A549 (cell line): ENCODE results near the gene S1PR5. TPM values are rescaled to one million over a fixed set of nuclear protein-coding genes. Genes with fewer than 3 reads are reported as not detected.

Source experiments
- ATAC-seq, 2 experiments: fragments of 200-7000 bp in 1 of 2; fragments of >200 bp in 1 of 2; cut with Nextera tagmentation in 1 of 2; cut with Tn5 transposase in 1 of 2; 3 replicates each; pipeline versions ENCODE4 v1.8.0 to v1.9.1; 2018 to 2020; ENCODE audit warnings: mild to moderate bottlenecking in 1 of 2, moderate library complexity in 1 of 2
- CTCF ChIA-PET: fragments of 300-600 bp; sonication (Branson Sonifier 250); formaldehyde crosslinking; extraction: SDS; loops from one replicate; lab custom pipeline; 2021; ENCODE audit warnings: antibody characterized with exemption, inconsistent platforms; lab: Yijun Ruan, JAX
- POLR2A ChIA-PET: fragments of 350-600 bp; formaldehyde crosslinking; extraction: SDS; loops from one replicate; lab custom pipeline; 2021; ENCODE audit warnings: antibody characterized with exemption, inconsistent platforms; lab: Yijun Ruan, JAX
- DNase-seq, 2 experiments: peaks; one replicate each; pipeline versions ENCODE4 v3.0.0 to v3.0.0-alpha.2; 2011 to 2016; ENCODE audit warnings: low read depth in 1 of 2, low spot score in 1 of 2
- FAIRE-seq: peaks from 2 replicates; lab custom pipeline; 2011; peaks lifted over from hg19 to GRCh38; lab: Jason Lieb, UNC
- H3K27ac ChIP-seq, 2 experiments: fragments of >200 bp; sonication (Bioruptor Twin); formaldehyde crosslinking; 3 replicates each; pipeline ENCODE4 v1.5.1; 2016 to 2017
- H3K4me1 ChIP-seq: fragments of >200 bp; sonication (Bioruptor Twin); formaldehyde crosslinking; 3 replicates; pipeline ENCODE4 v1.6.1; 2016
- H3K4me2 ChIP-seq: fragments of >200 bp; sonication (Bioruptor Twin); formaldehyde crosslinking; 3 replicates; pipeline ENCODE4 v1.6.1; 2016
- H3K4me3 ChIP-seq: fragments of >200 bp; sonication (Bioruptor Twin); formaldehyde crosslinking; 3 replicates; pipeline ENCODE4 v1.5.1; 2016
- H3K9me3 ChIP-seq: fragments of >200 bp; sonication (Bioruptor Twin); formaldehyde crosslinking; 3 replicates; pipeline ENCODE4 v1.6.1; 2016
- BHLHE40 ChIP-seq: IDR thresholded peaks from 2 replicates; pipeline ENCODE4 v1.6.1; 2012; ENCODE audit warnings: low read depth, low read length, inconsistent platforms
- CBX2 ChIP-seq: fragments of 200-600 bp; sonication (generic); IDR thresholded peaks from 2 replicates; pipeline ENCODE4 v1.6.1; 2016; ENCODE audit warnings: low read depth, mild to moderate bottlenecking, borderline replicate concordance
- CEBPB ChIP-seq, 2 experiments: fragments of >200 bp in 1 of 2; sonication (Bioruptor Twin) in 1 of 2; formaldehyde crosslinking in 1 of 2; IDR thresholded peaks; 2 replicates each; pipeline ENCODE4 v1.6.1; 2012 to 2016
- EHMT2 ChIP-seq: fragments of 200-600 bp; sonication (generic); IDR thresholded peaks from 2 replicates; pipeline ENCODE4 v1.6.1; 2016; ENCODE audit warnings: antibody characterized with exemption, low read depth, mild to moderate bottlenecking, moderate library complexity
- ESRRA ChIP-seq: fragments of 150-350 bp; IDR thresholded peaks from 2 replicates; pipeline ENCODE4 v1.6.1; 2014; ENCODE audit warnings: mild to moderate bottlenecking, low read length, borderline replicate concordance
- FOSB ChIP-seq: fragments of 250-450 bp; sonication (Bioruptor Pico); IDR thresholded peaks from 2 replicates; pipeline ENCODE4 v1.5.0; 2020; ENCODE audit warnings: mild to moderate bottlenecking, moderate library complexity
- FOSL2 ChIP-seq, 2 experiments: fragments of 450-650 bp in 1 of 2; fragments of >200 bp in 1 of 2; sonication (Bioruptor Twin) in 1 of 2; formaldehyde crosslinking; IDR thresholded peaks; 2 replicates each; pipeline versions ENCODE4 v1.5.0 to v1.6.1; 2016 to 2020; ENCODE audit warnings: mild to moderate bottlenecking in 1 of 2, moderate library complexity in 1 of 2
- GATA3 ChIP-seq: IDR thresholded peaks from 2 replicates; pipeline ENCODE4 v1.6.1; 2012; ENCODE audit warnings: borderline replicate concordance
- HDAC2 ChIP-seq: fragments of 200-600 bp; sonication (generic); IDR thresholded peaks from 2 replicates; pipeline ENCODE4 v1.6.1; 2016
- HEYL ChIP-seq: fragments of 250-450 bp; sonication (Bioruptor Pico); IDR thresholded peaks from 2 replicates; pipeline ENCODE4 v1.8.0; 2021; ENCODE audit warnings: mild to moderate bottlenecking, moderate library complexity
- KDM1A ChIP-seq: fragments of 200-600 bp; sonication (generic); IDR thresholded peaks from 2 replicates; pipeline ENCODE4 v1.6.1; 2016; ENCODE audit warnings: low read depth, mild to moderate bottlenecking
- MAFK ChIP-seq: fragments of 450-650 bp; IDR thresholded peaks from 2 replicates; pipeline ENCODE4 v1.6.1; 2014; ENCODE audit not compliant: partially characterized antibody
- PBX3 ChIP-seq: IDR thresholded peaks from 2 replicates; pipeline ENCODE4 v1.6.1; 2012
- RARB ChIP-seq: fragments of 250-450 bp; sonication (Bioruptor Pico); IDR thresholded peaks from 2 replicates; pipeline ENCODE4 v1.8.0; 2021; ENCODE audit warnings: mild to moderate bottlenecking, moderate library complexity
- ZNF302 ChIP-seq: fragments of 250-450 bp; sonication (Bioruptor Pico); IDR thresholded peaks from 2 replicates; pipeline ENCODE4 v1.9.0; 2021; ENCODE audit warnings: inconsistent platforms, mild to moderate bottlenecking, moderate library complexity
- WGBS: methylation state at CpG from one replicate; pipeline ENCODE4 v1.1.6; 2017; ENCODE audit errors: missing lambda C conversion rate; 5-methylcytosine and 5-hydroxymethylcytosine counted together
- polyA plus RNA-seq, 4 experiments: library from polyadenylated mRNA; depleted of rRNA in 3 of 4; stranded (reverse); fragments of >200 nt; fragmentation: RNase III in 1 of 4; extraction: RNeasy Plus Mini Kit Qiagen cat#74134 plus additional on column Dnase treatment in 1 of 4; gene quantifications; 2 replicates in 3 of 4; 3 replicates in 1 of 4; pipeline ENCODE4 v1.2.3, GENCODE V29; 2011 to 2017
- TF ChIP-seq, protein P1 (sequence below): fragments of >200 bp; sonication (Bioruptor Twin); formaldehyde crosslinking; IDR thresholded peaks from 3 replicates; pipeline ENCODE4 v1.5.1; 2016
- TF ChIP-seq, protein P2 (sequence below): IDR thresholded peaks from 2 replicates; pipeline ENCODE4 v1.6.1; 2012; ENCODE audit warnings: low read depth, borderline replicate concordance

The S1PR5 gene
- polyA plus RNA-seq, 2 of the 4 experiments (the other 2 are of a cell fraction) = 2.1 to 3.8 TPM

- no peak for DNase-seq
- no peak for FAIRE-seq
- TF ChIP-seq HEYL (CRISPR knock-in tag) (no peak), BHLHE40 (no peak), MAFK (no peak), FOSB (CRISPR knock-in tag) (no peak), EHMT2 (no peak), ZNF302 (CRISPR knock-in tag) (no peak), FOSL2 (IDR thresholded peaks at IDR 0.05) (no peak), FOSL2 (CRISPR knock-in tag; IDR thresholded peaks at IDR 0.05) (no peak), PBX3 (no peak), CEBPB (IDR thresholded peaks at IDR 0.05) (no peak), CBX2 (no peak)
- TF ChIP-seq, protein P1, sequence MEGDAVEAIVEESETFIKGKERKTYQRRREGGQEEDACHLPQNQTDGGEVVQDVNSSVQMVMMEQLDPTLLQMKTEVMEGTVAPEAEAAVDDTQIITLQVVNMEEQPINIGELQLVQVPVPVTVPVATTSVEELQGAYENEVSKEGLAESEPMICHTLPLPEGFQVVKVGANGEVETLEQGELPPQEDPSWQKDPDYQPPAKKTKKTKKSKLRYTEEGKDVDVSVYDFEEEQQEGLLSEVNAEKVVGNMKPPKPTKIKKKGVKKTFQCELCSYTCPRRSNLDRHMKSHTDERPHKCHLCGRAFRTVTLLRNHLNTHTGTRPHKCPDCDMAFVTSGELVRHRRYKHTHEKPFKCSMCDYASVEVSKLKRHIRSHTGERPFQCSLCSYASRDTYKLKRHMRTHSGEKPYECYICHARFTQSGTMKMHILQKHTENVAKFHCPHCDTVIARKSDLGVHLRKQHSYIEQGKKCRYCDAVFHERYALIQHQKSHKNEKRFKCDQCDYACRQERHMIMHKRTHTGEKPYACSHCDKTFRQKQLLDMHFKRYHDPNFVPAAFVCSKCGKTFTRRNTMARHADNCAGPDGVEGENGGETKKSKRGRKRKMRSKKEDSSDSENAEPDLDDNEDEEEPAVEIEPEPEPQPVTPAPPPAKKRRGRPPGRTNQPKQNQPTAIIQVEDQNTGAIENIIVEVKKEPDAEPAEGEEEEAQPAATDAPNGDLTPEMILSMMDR = no peak
- TF ChIP-seq, protein P2, sequence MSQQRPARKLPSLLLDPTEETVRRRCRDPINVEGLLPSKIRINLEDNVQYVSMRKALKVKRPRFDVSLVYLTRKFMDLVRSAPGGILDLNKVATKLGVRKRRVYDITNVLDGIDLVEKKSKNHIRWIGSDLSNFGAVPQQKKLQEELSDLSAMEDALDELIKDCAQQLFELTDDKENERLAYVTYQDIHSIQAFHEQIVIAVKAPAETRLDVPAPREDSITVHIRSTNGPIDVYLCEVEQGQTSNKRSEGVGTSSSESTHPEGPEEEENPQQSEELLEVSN = no peak
- ChIA-PET CTCF (no interaction called here), POLR2A (no interaction called here)
- Histone ChIP-seq H3K4me1 (peaks cover 6% of the 10 kb centered on the region; the same call in 2 of the 3 replicates), H3K9me3 (no peaks in the 10 kb centered on the region), H3K27ac (no peak overlapping the region), H3K4me2 (no peak overlapping the region), H3K4me3 (no peak overlapping the region)
- 95% methylated on average over 10 of the region's 17 CpGs for WGBS
- no peak for ATAC-seq
Measured at GRCh38 chr19:10546817-10547216, 29.6 kb upstream of the S1PR5 start.

- ChIA-PET CTCF (interaction anchor here (1.2 kb wide), 1 partner anchor 11 kb away, joined by 3 read pairs; no protein-coding TSS in a partner anchor), POLR2A (no interaction called here)
- no peak for FAIRE-seq
Measured at GRCh38 chr19:10544753-10545251, 27.6 kb upstream of the S1PR5 start.

DNA sequence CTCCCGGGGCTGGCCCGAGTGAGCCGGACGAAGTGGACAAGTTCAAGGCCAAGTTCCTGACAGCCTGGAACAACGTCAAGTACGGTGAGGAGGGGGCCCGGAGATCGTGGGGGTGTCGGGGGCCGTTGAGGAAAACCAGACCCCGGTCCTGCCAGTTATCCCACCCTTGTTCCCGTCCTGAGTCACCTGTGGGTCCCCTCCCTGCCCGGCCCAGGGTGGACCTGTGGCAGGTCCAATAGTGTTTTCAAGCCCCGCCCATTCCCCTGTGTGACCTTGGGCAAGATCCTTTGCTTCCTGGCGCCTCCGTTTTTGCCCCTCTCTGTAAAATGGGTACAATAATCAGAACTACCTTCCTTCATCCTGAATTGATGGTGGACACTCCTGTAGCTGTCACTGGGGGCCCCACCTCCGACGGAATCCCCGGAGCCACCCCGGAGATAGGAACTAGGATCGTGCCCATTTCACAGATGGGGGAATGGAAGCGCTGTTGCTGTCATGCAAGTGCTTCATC, 27.1 kb upstream of the S1PR5 start:
- ChIA-PET POLR2A (no interaction called here), CTCF (interaction anchor here (1.2 kb wide), 1 partner anchor 12 kb away, joined by 3 read pairs; no protein-coding TSS in a partner anchor)
- peak; percentile 38 to 49; a peak in 4 of 6 replicates for ATAC-seq
- peaks cover 6% of the 10 kb centered on the region; the same call in 2 of the 3 replicates for H3K4me1 ChIP-seq
- H3K4me3 ChIP-seq = peak overlapping the region; percentile 94
- TF ChIP-seq KDM1A (peak; percentile 79; the same call in 1 of the 2 replicates), GATA3 (no peak), HDAC2 (peak; percentile 78), PBX3 (no peak), ESRRA (peak; percentile 95; the same call in 1 of the 2 replicates)
- H3K4me2 ChIP-seq = peak overlapping the region; percentile 66
- H3K27ac ChIP-seq = peak overlapping the region; percentile 91 to 99
- no peak for DNase-seq
- WGBS = 32% methylated on average over 10 of the region's 22 CpGs
- FAIRE-seq = no peak
- H3K9me3 ChIP-seq = no peaks in the 10 kb centered on the region

More at GRCh38 chr19:10544753-10545251, 27.6 kb upstream of the S1PR5 start:
- peaks cover 6% of the 10 kb centered on the region; the same call in 2 of the 3 replicates for H3K4me1 ChIP-seq
- H3K27ac ChIP-seq = peak overlapping the region in 1 of 2 experiments; percentile 99; a peak in 2 of 6 replicates
- H3K4me3 ChIP-seq = peak overlapping the region; percentile 94
- no peaks in the 10 kb centered on the region for H3K9me3 ChIP-seq
- WGBS = 37% methylated on average over 2 of the region's 23 CpGs
- TF ChIP-seq MAFK (peak; percentile 38), RARB (no peak)
- TF ChIP-seq, protein P2 = no peak
- H3K4me2 ChIP-seq = peak overlapping the region; percentile 66
- DNase-seq = no peak
- no peak for ATAC-seq
